GM12865 (cell line): ENCODE data around the gene MILR1.
"Not testable (repeated sequence)": the region's sequence is repeated elsewhere in the genome, so short reads cannot be mapped to it uniquely, and the experiment has no call there.

Experiments
- DNase-seq: peaks from one replicate; pipeline ENCODE4 v3.0.0; 2010; ENCODE audit warnings: low read depth
- H3K4me3 ChIP-seq: 2 replicates; pipeline ENCODE4 v1.5.1; 2011; ENCODE audit warnings: mild to moderate bottlenecking, low read depth, low read length, control low read depth
- TF ChIP-seq, protein P1 (sequence below): IDR thresholded peaks from 2 replicates; pipeline ENCODE4 v1.5.1; 2011; ENCODE audit warnings: low read length, control low read depth, low read depth, inconsistent platforms; ENCODE audit not compliant: insufficient read depth; ENCODE audit errors: missing control alignments

Gene MILR1

DNA sequence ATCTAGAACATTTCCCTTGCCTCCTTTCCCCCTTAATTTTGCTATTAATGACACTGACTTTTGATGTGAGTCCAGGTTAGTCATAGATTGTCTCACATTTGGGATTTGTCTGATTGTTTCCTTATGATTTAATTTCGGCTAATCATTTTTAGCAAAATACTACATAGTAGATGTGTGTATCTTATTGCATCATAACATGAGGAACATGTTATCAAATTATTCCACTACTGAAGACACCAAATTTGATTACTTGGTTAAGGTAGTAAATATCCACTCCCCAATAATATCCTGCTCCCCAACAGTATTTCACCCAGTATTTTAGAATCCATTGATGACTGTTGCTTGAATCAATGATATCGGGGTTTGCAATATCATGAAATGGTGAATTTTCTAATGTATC is 45.2 kb downstream of the MILR1 start:
- no peak for DNase-seq
- TF ChIP-seq, protein P1, sequence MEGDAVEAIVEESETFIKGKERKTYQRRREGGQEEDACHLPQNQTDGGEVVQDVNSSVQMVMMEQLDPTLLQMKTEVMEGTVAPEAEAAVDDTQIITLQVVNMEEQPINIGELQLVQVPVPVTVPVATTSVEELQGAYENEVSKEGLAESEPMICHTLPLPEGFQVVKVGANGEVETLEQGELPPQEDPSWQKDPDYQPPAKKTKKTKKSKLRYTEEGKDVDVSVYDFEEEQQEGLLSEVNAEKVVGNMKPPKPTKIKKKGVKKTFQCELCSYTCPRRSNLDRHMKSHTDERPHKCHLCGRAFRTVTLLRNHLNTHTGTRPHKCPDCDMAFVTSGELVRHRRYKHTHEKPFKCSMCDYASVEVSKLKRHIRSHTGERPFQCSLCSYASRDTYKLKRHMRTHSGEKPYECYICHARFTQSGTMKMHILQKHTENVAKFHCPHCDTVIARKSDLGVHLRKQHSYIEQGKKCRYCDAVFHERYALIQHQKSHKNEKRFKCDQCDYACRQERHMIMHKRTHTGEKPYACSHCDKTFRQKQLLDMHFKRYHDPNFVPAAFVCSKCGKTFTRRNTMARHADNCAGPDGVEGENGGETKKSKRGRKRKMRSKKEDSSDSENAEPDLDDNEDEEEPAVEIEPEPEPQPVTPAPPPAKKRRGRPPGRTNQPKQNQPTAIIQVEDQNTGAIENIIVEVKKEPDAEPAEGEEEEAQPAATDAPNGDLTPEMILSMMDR: no peak
- peak overlapping the region; percentile 76 for H3K4me3 ChIP-seq

DNA sequence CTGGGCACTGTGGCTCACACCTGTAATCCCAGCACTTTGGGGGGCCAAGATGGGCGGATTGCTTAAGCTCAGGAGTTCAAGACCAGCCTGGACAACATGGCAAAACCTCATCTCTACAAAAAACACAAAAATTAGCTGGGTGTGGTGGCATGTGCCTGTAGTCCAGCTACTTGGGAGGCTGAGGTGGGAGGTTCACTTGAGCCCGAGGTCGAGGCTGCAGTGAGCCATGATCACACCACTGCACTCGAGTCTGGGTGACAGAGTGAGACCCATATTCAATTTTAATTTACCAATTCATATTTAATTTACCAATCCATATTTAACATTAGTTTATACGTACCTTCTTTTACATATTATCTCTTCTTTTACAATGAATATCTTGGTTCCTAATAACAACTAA is 46.4 kb downstream of the MILR1 start:
- not testable (repeated sequence) for DNase-seq
- peak overlapping the region; percentile 76 for H3K4me3 ChIP-seq

DNA sequence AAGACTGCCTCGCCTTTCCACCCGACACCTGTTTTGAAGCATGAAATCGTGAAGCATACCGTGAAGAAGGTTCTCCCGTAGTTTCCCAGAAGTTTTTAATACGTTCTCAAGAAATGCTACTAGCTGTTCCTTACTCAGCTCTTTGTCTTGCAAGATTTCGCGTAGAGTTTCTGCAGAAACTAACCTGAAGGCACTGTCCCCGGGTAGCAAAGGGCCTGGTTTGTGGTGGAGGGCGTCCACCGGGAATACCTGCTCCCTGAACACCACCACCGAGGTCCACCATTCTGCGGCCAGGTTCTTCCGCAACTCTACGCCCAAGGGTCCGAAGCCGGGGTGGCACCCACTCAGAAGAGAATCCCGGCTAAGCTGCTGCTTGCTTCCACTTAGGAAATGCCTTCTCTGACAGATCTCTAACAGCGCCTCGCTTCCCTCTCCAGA is 47.5 kb downstream of the MILR1 start:
- TF ChIP-seq, protein P1: no peak
- peak overlapping the region; percentile 76 for H3K4me3 ChIP-seq
- DNase-seq: no peak

DNA sequence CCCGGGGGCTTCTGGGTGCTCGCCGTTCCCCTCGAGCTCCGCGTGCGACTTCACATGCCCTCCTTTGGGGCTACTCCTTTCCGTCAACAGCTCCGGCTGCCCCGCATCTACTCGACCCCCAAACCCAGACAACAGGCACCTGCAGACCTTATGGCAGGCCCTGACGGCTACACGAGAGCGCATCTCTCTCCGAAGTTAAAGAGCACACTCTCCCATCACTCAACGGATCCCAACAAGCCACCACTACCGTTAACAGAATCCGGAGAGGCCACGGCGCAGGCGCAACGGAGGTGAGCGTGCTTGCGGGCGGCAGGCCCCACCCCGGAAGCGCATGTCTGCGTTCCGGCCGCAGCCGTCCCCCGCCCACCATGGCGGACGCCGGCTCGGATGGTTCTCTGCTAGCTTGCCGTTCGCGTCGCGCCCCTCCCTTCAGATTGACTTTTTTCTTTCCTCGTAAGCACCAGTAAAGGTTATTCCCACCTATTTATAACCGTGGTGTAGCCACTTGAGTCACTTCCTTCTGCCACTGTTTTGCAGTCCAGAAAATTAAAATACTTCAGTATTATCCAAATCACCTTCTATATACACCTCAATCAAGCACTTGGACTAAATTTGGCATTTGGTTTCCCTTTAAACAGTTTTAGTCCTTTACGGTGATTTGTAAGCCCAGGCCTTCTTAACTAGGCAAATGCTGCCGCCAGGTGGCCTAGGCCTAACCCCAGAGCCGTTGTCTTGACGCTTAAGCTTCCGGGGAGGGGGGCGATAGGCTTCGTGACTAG is 48.1 kb downstream of the MILR1 start, which contains the start of gene POLG2:
TSS of gene POLG2 (minus strand) at position 269 of the 779 bp plus-strand sequence. CDS start at position 183, 86 bp downstream.
- DNase-seq: peak; percentile 97
- peak within 1 kb of the TSS; percentile 76 for H3K4me3 ChIP-seq
- TF ChIP-seq, protein P1: peak; percentile 59

DNA sequence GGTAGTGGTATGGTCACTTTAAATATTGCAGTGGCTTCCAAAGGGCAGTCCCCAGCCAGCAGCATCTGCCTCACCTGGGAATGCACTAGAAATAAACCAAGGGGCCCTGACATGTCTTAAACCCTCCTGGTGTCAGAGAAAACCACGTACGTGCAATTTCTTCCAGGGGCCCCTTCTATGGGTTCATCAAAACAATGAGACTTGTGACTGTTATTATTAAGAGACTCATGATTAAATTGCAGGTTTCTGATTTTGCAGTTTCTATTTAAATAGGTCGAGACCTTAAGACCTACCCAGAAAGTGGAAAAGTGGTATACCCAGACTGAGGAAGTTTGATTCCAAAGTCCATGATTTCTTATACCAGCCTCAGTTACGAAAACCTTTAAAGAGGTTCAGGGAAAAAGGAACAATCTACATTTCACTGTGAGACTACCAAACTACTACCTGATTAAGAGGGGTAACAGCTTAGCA is 48.7 kb downstream of the MILR1 start:
- TF ChIP-seq, protein P1: no peak
- peak overlapping the region; percentile 76 for H3K4me3 ChIP-seq
- DNase-seq: no peak

DNA sequence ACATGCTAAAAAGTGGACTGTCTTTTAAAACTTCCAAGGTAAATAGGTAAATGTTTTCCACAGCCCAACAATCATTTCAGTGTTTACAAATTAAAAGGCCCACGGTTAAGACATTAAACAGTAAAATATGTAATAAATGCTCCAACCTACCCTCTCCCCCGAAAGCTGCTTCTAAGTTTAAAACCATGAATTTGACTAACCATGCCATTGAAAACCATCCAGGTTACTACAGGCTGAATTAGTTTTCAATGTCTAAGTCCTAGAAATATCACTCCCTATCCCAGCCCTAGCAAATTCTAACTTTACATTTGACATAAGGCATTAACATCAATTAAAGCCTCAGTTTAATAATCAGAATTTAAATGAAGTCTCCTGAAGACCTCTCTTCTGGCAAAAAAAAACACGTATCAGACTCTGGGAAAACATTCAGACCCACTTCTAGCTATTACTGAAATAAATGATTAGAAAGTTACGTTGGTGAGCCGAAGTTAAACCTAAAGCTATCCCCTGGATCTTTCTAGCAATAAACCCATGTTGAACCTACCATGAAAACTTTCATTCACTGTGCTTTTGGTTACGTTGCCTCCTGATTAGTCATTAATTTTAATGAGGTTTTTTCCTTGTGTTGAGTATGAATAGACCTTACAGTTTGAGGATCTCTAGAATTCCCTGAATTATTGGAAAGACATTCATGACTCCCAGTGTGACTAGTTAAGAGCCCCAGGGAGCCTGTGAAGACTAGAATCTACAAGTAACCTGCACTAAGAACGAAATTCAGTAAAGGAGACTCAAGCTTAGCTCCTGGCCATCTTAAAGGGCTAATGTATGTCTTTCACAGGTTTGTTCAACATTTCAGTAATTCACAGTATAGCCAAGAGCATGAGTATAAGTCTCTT is 49.6 kb downstream of the MILR1 start:
- TF ChIP-seq, protein P1: no peak
- no peak overlapping the region for H3K4me3 ChIP-seq
- DNase-seq: peak; percentile 17

DNA sequence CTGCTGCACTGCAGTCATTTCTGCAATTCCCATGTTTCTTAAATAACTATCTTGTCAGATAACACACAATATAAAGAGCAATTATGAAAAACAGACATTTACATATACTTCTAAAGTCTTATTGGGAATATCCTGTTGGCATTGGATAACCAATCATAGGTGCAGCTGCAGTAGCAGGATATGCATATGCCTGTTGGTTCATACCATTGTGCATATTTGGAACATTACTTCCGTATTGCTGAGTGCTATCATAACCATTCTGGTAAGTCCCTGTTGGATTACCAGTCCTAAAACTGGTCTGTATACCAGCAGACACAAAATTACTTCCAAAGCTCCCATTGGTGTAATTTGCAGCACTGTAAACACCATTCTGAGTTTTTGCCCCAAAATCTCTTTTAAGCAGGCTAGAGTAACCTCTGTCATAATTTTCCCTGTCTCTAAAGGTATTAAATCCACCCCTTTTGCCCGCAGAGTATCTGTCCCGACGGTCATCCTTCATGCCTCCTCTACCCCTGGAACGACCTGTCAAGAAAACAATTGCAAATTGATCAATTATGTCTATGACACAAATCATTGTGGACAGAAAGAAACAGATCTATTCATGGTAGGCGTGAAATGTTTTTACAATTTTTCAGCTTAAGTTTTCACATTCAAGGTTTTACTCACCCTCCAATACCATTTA is 51.0 kb downstream of the MILR1 start:
- TF ChIP-seq, protein P1: no peak
- no peak for DNase-seq
- H3K4me3 ChIP-seq: no peak overlapping the region
